HepG2 (cell line): ENCODE measurements around the gene GATD1. TPM values are rescaled to one million over a fixed set of nuclear protein-coding genes. Genes with fewer than 3 reads are reported as not detected.
A peak's percentile ranks its signal among the peaks of the same experiment; 100 is the strongest.

ENCODE experiments used
- ATAC-seq: fragments of 200-7000 bp; cut with Tn5 transposase; 3 replicates; pipeline ENCODE4 v1.9.1; 2020; ENCODE audit warnings: mild to moderate bottlenecking, moderate library complexity
- BruUV-seq: library from RNA; stranded (reverse); fragments of 400-500 nt; replicated peaks from 2 replicates; lab custom pipeline; 2021; lab: Mats Ljungman, UMichigan
- CTCF ChIA-PET: fragments of 300-600 bp; formaldehyde crosslinking; extraction: SDS; loops from one replicate; lab custom pipeline; 2021; ENCODE audit warnings: low total read pairs, inconsistent platforms, low intra/inter-chr PET ratio; lab: Yijun Ruan, JAX
- POLR2A ChIA-PET: fragments of 350-600 bp; sonication (Branson Sonifier 250); formaldehyde crosslinking; loops from one replicate; lab custom pipeline; 2020; ENCODE audit warnings: antibody characterized with exemption, inconsistent platforms; lab: Yijun Ruan, JAX
- DNase-seq: peaks from one replicate; pipeline ENCODE4 v3.0.0-alpha.2; 2015; ENCODE audit warnings: low spot score
- FAIRE-seq: peaks from 3 replicates; lab custom pipeline; 2011; peaks lifted over from hg19 to GRCh38; lab: Jason Lieb, UNC
- H2AFZ ChIP-seq: one replicate; pipeline ENCODE4 v1.6.1; 2011; ENCODE audit warnings: low read length, inconsistent platforms
- H3K27ac ChIP-seq: fragments of 300-600 bp; 3 replicates; pipeline ENCODE4 v1.8.0; 2011; ENCODE audit warnings: mixed run types, mild to moderate bottlenecking, mixed read lengths, low read length, inconsistent platforms; ENCODE audit not compliant: insufficient read depth; ENCODE audit errors: extremely low read length
- H3K27me3 ChIP-seq, 2 experiments: fragments of 200-600 bp in 1 of 2; 2 replicates in 1 of 2; 3 replicates in 1 of 2; pipeline versions ENCODE4 v1.6.0 to v1.8.0; 2011; ENCODE audit warnings: low read length in 2 of 2, mild to moderate bottlenecking in 2 of 2, moderate library complexity in 2 of 2, inconsistent platforms in 1 of 2; ENCODE audit not compliant: insufficient read depth in 2 of 2, control insufficient read depth in 1 of 2
- H3K36me3 ChIP-seq, 2 experiments: fragments of 200-600 bp in 1 of 2; replicated peaks in 1 of 2; 2 replicates in 1 of 2; 3 replicates in 1 of 2; pipeline versions ENCODE4 v1.5.1 to v1.8.0; 2011; ENCODE audit warnings: low read length in 2 of 2, inconsistent platforms in 1 of 2; ENCODE audit not compliant: insufficient read depth in 2 of 2, control insufficient read depth in 1 of 2
- H3K4me1 ChIP-seq: 2 replicates; pipeline ENCODE4 v1.5.1; 2012; ENCODE audit warnings: low read length, inconsistent platforms; ENCODE audit not compliant: insufficient read depth
- H3K4me2 ChIP-seq: 2 replicates; pipeline ENCODE4 v1.6.0; 2011; ENCODE audit warnings: low read depth, low read length, inconsistent platforms
- H3K4me3 ChIP-seq, 3 experiments: fragments of 200-600 bp in 1 of 3; sonication (generic), shearing (Covaris generic) in 1 of 3; replicated peaks in 1 of 3; 2 replicates each; pipeline ENCODE4 v1.5.1; 2011 to 2016; ENCODE audit warnings: low read length in 3 of 3, inconsistent platforms in 2 of 3, low read depth in 2 of 3, mild to moderate bottlenecking in 2 of 3, control low read depth in 1 of 3, mixed read lengths in 1 of 3; ENCODE audit not compliant: insufficient read depth in 1 of 3
- H3K79me2 ChIP-seq: one replicate; pipeline ENCODE4 v1.6.1; 2011; ENCODE audit warnings: low read length, inconsistent platforms; ENCODE audit not compliant: insufficient read depth
- H3K9ac ChIP-seq: 2 replicates; pipeline ENCODE4 v1.6.0; 2011; ENCODE audit warnings: mild to moderate bottlenecking, low read depth, low read length, inconsistent platforms; ENCODE audit not compliant: insufficient read depth
- H3K9me3 ChIP-seq: 2 replicates; pipeline ENCODE4 v1.5.1; 2012; ENCODE audit warnings: mild to moderate bottlenecking, low read length
- H4K20me1 ChIP-seq: 2 replicates; pipeline ENCODE4 v1.6.0; 2011; ENCODE audit warnings: inconsistent platforms, mild to moderate bottlenecking, low read length, moderate library complexity; ENCODE audit not compliant: insufficient read depth
- AGO1 ChIP-seq: fragments of 200-400 bp; formaldehyde crosslinking; IDR thresholded peaks from 2 replicates; pipeline ENCODE4 v1.6.1; 2017; ENCODE audit warnings: mild to moderate bottlenecking, low read depth, low read length, moderate library complexity; ENCODE audit not compliant: poor library complexity, severe bottlenecking
- AGO2 ChIP-seq: fragments of 200-400 bp; formaldehyde crosslinking; optimal IDR thresholded peaks from 2 replicates; pipeline ENCODE3; 2017; ENCODE audit warnings: mild to moderate bottlenecking, low read depth, low read length, moderate library complexity
- ASH2L ChIP-seq: fragments of 300-600, 200-600 bp; sonication (generic); IDR thresholded peaks from 2 replicates; pipeline ENCODE4 v1.7.0; 2017; ENCODE audit warnings: low read depth, mild to moderate bottlenecking, moderate library complexity, mixed read lengths, low read length; ENCODE audit not compliant: insufficient read length
- E2F5 ChIP-seq: sonication (generic); formaldehyde crosslinking; conservative IDR thresholded peaks from 2 replicates; pipeline ENCODE4 v1.4.0; 2020; ENCODE audit warnings: missing genetic modification reagents
- HIC2 ChIP-seq: sonication (generic); formaldehyde crosslinking; IDR thresholded peaks from 2 replicates; pipeline ENCODE4 v1.9.0; 2022; ENCODE audit warnings: low read depth, missing genetic modification reagents
- NFIC ChIP-seq: IDR thresholded peaks from 2 replicates; pipeline ENCODE4 v1.6.1; 2012; ENCODE audit warnings: mild to moderate bottlenecking, low read length, inconsistent platforms
- NFYB ChIP-seq: sonication (generic); formaldehyde crosslinking; IDR thresholded peaks from 2 replicates; pipeline ENCODE4 v1.4.0; 2020; ENCODE audit warnings: missing genetic modification reagents
- POGK ChIP-seq: sonication (generic); formaldehyde crosslinking; conservative IDR thresholded peaks from 2 replicates; pipeline ENCODE4 v1.8.0; 2022; ENCODE audit warnings: mild to moderate bottlenecking, moderate library complexity, missing genetic modification reagents
- RBM22 ChIP-seq: fragments of 200-400 bp; formaldehyde crosslinking; optimal IDR thresholded peaks from 2 replicates; pipeline ENCODE3; 2017; ENCODE audit warnings: mild to moderate bottlenecking, low read length, moderate library complexity
- RFX1 ChIP-seq: fragments of 450-650 bp; IDR thresholded peaks from 2 replicates; pipeline ENCODE4 v1.6.1; 2017
- RXRA ChIP-seq: sonication (generic); formaldehyde crosslinking; IDR thresholded peaks from 2 replicates; pipeline ENCODE4 v1.5.1; 2020; ENCODE audit warnings: missing genetic modification reagents
- ZBTB33 ChIP-seq: sonication (generic); formaldehyde crosslinking; IDR thresholded peaks from 2 replicates; pipeline ENCODE4 v1.4.0; 2020; ENCODE audit warnings: missing genetic modification reagents
- ZNF136 ChIP-seq: sonication (generic); formaldehyde crosslinking; IDR thresholded peaks from 2 replicates; pipeline ENCODE4 v1.8.1; 2022; ENCODE audit warnings: low read depth, mild to moderate bottlenecking, moderate library complexity, missing genetic modification reagents
- ZSCAN29 ChIP-seq: sonication (generic); formaldehyde crosslinking; conservative IDR thresholded peaks from 2 replicates; pipeline ENCODE4 v1.4.0; 2020; ENCODE audit warnings: mild to moderate bottlenecking, missing genetic modification reagents
- WGBS: methylation state at CpG from one replicate; pipeline ENCODE4 v1.1.6; 2017; ENCODE audit warnings: low lambda C conversion rate; 5-methylcytosine and 5-hydroxymethylcytosine counted together
- in situ Hi-C: cut with HindIII; loops from 2 replicates; pipeline ENCODE4 v1.10.0; 2017; ENCODE audit warnings: low pct_unique_long_range_greater_than_20kb; ENCODE audit not compliant: extremely low pct_ligation_motif_present
- intact Hi-C: fragments of 100-400 bp; cut with micrococcal nuclease; formaldehyde crosslinking; loops from one replicate; pipeline ENCODE4 v1.10.0; 2022; ENCODE audit not compliant: unreplicated experiment
- polyA plus RNA-seq, 8 experiments: library from polyadenylated mRNA; depleted of rRNA in 3 of 8; stranded (reverse) in 7 of 8; unstranded in 1 of 8; fragments of >200 nt; fragmentation: Illumina TruSeq in 4 of 8; extraction: Trizol in 4 of 8; gene quantifications; 2 replicates each; pipeline versions ENCODE4 v1.2.1 to v1.2.3, GENCODE V29; 2011 to 2016; ENCODE audit warnings: low read depth in 4 of 8, missing spikeins in 1 of 8, mixed read lengths in 1 of 8; ENCODE audit not compliant: insufficient read depth in 1 of 8
- total RNA-seq, 5 experiments: library from RNA; depleted of rRNA; stranded (reverse); fragments of >200 nt; fragmentation: Illumina TruSeq; extraction: Trizol; gene quantifications; 2 replicates each; pipeline ENCODE4 v1.2.3, GENCODE V29; 2016; ENCODE audit warnings: low read depth in 1 of 5

Gene GATD1
- total and polyA plus RNA-seq, 2 of the 13 experiments (the other 11 are each of a cell fraction or from before 2014, with no cell fraction given), result 31.3 to 60.5 TPM

- TF ChIP-seq ZBTB33 (CRISPR knock-in tag), result peak; percentile 33; the same call in 1 of the 2 replicates
- TF ChIP-seq RBM22, result peak; percentile 4
- no peak for TF ChIP-seq ZSCAN29 (CRISPR knock-in tag)
- TF ChIP-seq RFX1, result no peak
- no peak for TF ChIP-seq ZNF136
- TF ChIP-seq NFIC, result no peak
These were observed 12.8 kb downstream of the GATD1 start (continued) for GRCh38 chr11:764322-765024.

GRCh38 chr11:763549-764321 lies 13.6 kb downstream of the GATD1 start:
- DNase-seq, result no peak
- intact Hi-C loops (loop anchor here (2.0 kb wide), 2 partner anchors 35 to 101 kb away; no protein-coding TSS in a partner anchor), in situ Hi-C loops (no loop called here)
- H3K79me2 ChIP-seq, result no peaks in the 10 kb centered on the region
- H3K36me3 ChIP-seq, result peaks cover 20 to 65% of the 10 kb centered on the region in 2 experiments
- no peak overlapping the region for H3K27ac ChIP-seq
- H3K4me1 ChIP-seq, result no peaks in the 10 kb centered on the region
- H3K9ac ChIP-seq, result no peak overlapping the region
- H2AFZ ChIP-seq, result no peak overlapping the region
- FAIRE-seq, result no peak
- ChIA-PET CTCF (no interaction called here), POLR2A (interaction anchor here (0.8 kb wide), 1 partner anchor 16 kb away, joined by 4 read pairs; the partner anchor contains the start of gene TALDO1)
- H3K4me2 ChIP-seq, result no peak overlapping the region
- H4K20me1 ChIP-seq, result peaks cover 9% of the 10 kb centered on the region; the same call in 1 of the 2 replicates
- no peaks in the 10 kb centered on the region for H3K9me3 ChIP-seq
- peak; percentile 14 for ATAC-seq
- WGBS, result 98% methylated on average over 20 of the region's 22 CpGs
- no TSS peak for BruUV-seq
- no peaks in the 10 kb centered on the region for H3K27me3 ChIP-seq
- H3K4me3 ChIP-seq, result no peak overlapping the region
- TF ChIP-seq AGO1, result peak; percentile 44
- 0 out of 2 replicates have a peak, but pooled peaks have one; percentile 11 for TF ChIP-seq RXRA
- TF ChIP-seq NFYB (CRISPR knock-in tag), result no peak
- 0 out of 2 replicates have a peak, but pooled peaks have one; percentile 34 for TF ChIP-seq POGK
- TF ChIP-seq ASH2L, result no peak
- no peak for TF ChIP-seq HIC2
- TF ChIP-seq E2F5 (CRISPR knock-in tag), result no peak
- TF ChIP-seq AGO2, result peak; percentile 85
